ENCODE data around the gene TJP2.

Gene TJP2

GRCh38 chr9:69173891-69174615, at the start of gene TJP2:
Gene TJP2 (plus strand): TSS chr9:69174277. CDS start chr9:69174373, 96 bp downstream.
- no peak for DNase-seq

DNA sequence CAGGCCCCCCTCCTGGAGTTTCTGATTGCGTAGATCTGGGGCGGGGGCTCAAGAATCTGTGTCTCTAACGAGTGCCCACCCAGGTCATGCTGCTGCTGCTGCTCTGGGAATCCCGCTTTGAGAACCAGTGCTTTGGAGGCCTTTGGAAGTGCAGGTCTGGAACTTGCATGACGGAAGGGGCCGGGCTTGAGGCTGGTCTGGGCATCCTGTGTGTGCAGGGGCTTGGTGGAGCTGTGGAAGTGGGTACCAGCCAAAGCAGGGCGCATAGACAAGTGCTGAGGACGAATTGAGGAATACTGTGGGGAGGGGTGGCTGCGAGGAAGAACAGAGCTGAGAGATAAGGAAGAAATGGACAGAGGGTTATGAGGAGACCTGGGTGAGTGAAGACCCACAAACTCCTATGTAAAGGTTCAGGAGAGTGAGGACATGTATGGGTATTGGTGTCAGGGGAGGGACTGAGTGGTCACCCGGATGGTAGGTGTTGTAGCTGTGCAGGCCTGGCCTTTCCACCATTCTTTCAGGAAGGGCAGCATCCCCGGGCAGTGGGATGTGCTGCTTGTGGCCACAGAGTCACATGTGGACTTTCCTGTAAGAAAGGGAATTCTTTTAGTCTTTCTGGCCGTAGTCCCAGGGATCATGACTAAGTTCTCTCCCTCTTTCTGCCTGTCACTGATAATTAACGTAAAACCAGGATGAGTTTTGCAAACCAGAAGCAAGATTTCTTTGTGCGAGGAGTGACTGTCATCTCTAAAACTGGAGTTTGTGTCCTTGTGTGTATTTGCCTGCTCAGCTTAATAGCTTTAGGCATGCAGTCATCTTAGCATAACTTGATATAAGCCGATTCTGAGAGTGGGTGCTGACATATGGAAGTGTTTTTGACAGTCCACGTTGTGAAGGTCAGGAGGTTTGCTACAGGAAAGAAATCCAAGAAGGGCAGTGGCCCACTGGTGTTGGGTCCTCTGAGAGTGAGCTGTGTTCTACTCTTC, 43.3 kb upstream of the TJP2 start:
- no peak for DNase-seq

DNA sequence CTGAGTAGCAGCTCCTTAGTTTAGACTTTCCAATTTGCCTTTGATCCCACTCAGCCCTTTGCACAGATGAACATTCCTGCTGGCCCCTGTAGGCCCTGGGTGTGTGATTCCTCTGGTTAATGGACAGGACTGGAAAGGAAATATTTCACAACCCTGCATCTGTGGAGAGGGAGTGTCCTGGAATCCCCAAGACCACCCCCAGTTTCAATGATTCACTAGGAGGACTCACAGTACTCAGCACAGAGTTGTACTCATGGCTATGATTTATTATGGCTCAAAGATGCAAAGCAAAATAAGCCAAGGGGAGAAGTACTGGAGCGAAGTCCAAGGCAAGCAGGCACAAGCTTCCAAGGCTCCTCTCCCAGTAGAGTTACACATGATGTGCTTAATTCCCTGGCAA, 42.4 kb upstream of the TJP2 start:
- no peak for DNase-seq

DNA sequence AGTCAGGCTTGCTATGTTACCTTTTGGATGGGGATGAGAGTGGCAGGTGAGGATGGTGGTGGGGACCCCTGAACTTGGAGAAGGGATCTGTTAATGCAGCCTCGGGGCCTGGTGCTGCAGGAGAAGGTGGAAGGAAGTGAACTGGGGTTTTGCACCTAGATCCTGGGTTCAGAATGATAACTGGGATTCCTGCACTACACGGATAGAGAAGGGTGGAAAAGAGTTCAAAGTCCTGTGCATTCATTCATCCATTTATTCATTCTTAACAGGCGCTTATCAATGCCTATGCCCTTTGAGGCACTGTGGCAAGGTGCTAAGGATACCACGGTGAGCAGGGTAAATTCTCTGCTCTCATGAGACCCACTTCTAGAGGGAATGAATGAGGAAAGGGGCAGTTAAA, 41.7 kb upstream of the TJP2 start:
- no peak for DNase-seq

DNA sequence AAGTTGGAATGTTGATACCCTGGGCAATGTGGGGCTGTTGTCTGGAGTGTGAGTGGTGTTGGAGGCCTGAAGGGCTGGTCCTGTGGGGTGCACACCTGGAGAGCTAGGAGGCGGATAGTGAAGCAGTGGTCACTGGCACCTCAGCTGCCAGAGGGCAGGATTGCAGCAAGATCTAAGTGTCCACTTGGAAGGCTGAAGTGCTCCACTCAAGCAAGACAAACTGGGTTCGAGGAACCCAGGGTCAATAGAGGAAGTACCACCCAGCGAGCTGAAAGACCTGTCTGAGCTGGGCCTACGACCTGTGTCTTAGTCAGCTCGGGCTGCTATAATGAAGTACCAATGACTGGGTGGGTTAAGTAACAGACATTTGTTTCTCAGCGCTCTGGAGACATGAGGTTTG, 39.7 kb upstream of the TJP2 start:
- no peak for DNase-seq

- no peak for DNase-seq
Observed at GRCh38 chr9:69136185-69136584, 37.9 kb upstream of the TJP2 start.

- DNase-seq = no peak
Observed at GRCh38 chr9:69136779-69137178, 37.3 kb upstream of the TJP2 start.

DNA sequence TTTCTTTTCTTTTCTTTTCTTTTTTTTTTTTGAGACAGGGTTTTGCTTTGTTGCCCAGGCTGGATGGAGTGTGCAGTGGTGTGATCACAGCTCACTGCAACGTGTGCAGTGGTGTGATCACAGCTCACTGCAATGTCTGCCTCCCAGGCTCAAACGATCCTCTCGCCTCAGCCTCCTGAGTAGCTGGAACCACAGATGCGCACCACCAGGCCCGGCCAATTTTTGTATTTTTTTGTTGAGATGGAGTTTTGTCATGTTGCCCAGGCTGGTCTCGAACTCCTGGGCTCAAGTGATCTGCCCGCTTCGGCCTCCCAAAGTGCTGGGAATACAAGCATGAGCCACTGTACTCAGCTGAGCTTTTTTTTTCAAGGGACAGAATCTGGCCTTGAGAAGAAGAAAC, 36.8 kb upstream of the TJP2 start:
- no peak for DNase-seq

DNA sequence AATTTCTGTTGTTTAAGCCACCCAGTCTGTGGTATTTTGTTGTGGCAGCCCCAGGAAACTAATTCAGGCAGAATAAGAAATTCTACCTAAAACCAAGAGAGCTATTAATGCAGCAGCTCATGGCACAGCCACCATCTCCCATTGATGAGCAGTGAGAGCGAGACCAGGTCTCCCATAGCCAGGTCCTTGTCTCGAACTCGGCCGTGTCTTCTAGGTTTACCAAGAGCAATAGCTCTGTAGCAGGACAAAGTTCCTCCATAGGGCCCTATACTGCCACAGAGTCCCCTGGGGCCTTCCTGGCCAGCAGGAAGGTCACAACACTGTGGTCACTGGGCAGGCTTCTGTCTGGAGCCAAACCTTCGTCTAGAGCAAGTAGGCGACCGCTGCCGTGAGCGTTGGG, 34.5 kb upstream of the TJP2 start:
- no peak for DNase-seq

DNA sequence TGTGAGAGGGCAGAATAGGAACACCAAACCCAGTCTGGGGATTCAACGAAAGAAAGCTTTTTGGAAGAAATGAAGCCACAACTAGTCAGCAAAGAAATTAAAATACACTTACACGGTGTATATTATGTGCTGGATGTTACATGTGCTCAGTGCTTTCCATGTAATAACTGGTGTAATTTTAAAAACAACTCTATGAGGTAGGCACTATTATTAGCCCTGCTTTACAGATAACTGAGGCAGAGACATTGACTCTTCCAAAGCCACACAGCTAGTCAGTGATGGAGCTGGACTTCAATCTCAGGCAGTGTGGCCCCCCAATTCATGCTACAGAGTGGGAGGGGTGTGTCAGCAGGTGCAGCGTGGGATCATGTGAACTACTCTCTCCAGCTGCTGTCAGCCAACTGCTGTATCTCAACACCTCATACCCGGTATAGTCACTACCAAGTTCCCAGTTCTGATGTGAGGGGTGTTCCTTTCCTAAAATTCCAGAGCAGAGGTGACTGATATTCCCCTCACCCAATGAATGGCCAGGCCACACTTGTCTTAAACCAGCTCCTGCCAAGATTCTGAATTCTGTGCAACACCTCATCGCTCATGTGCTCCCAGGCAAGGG, 33.8 kb upstream of the TJP2 start:
- DNase-seq = no peak

DNA sequence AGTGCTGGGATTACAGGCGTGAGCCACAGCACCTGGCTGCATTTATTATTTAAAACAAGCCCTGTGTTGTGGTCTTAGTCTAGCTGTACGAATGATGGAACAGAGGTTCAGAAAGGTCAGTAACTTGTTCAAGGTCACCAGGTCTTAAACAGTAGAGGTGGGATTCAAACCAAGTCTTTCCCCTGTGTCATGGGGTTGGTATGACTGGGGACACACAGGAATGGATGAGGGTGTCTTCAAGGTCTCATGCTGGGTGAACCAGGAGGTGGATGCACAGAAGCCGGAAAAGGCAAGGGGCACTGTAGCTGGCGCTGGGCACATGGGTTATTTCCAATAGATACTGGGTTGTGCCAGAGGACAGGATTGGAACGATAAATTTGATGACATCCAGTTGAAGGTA, 32.2 kb upstream of the TJP2 start:
- DNase-seq = no peak

GRCh38 chr9:69143291-69143690, 30.8 kb upstream of the TJP2 start:
- no peak for DNase-seq

DNA sequence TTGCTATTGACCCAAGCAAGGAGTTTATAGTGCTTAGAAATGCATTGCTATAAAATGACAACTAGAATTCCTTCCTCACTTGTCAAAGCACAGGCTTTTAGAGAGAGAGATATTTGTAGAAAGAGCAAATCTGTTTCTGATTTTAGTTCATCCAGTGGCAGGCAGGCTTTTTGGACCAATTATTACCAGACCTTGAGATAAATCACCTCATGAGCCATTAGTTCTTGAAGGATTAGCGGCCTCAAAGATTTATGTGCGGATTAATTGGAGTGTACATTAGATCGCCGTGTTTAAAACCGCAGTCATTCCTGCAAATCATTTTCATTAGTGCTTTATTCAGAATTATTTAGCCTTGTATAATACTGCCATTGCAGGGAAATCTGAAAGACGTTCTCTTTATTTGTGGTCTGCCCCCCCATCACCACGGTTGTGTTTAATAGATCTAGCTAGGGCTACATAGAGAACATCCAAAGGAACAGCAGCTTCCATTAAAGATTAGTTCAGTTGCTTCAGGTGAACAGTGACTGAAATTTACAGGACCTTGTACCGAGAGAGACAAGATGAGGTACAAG, 28.8 kb upstream of the TJP2 start:
- no peak for DNase-seq

- no peak for DNase-seq
Observed at GRCh38 chr9:69147041-69147834, 26.8 kb upstream of the TJP2 start.

- DNase-seq = no peak
Observed at GRCh38 chr9:69149321-69149807, 24.7 kb upstream of the TJP2 start.

DNA sequence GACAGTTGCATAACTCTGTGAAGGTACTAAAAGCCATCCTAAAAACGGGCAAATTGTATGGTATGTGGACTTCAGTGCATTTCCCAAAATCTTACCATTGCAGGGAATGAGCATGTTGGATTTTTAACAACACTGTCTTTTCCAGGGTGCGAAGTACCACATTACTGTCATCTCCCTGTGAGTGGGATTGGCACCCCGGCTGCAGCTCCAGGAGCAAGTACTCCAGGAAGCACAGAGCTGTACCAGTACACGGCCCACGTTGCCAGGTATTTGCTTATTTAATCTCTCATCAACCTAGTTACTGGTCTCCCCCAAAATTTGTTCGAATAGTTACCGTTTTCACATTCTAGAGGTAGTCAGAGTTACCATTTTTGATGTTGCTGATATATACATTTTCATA, 22.6 kb upstream of the TJP2 start:
- no peak for DNase-seq

- DNase-seq = no peak
Observed at GRCh38 chr9:69153707-69154521, 20.2 kb upstream of the TJP2 start.

- DNase-seq = no peak
Observed at GRCh38 chr9:69155341-69156030, 18.6 kb upstream of the TJP2 start.

- no peak for DNase-seq
Observed at GRCh38 chr9:69157751-69158466, 16.2 kb upstream of the TJP2 start.

- no peak for DNase-seq
Observed at GRCh38 chr9:69158471-69158870, 15.6 kb upstream of the TJP2 start.

Data from NCI-H2081 treated with DMSO at 0.1 percent for 48 hours (cell line).